Measurements from ENCODE around the gene WWP2.

GRCh38 chr16:69939821-69940585 is 177.9 kb downstream of the WWP2 start:
- TF ChIP-seq CTCF (IDR thresholded peaks at IDR 0.05) (no peak), POLR2A (IDR thresholded peaks at IDR 0.05) (no peak)

Measured in body of pancreas (tissue), 4 donors.